Activated T-helper 2 cell treated with anti-CD3 and anti-CD28 coated beads, Interferon-gamma antibody, Interleukin-2, Interleukin-4, amounts not matched to agents 10 μg/mL and 5 μg/mL and 100 μg/mL, durations not matched to agents 14 hours and 24 hours and 36 hours (primary cell): Measurements from ENCODE around the gene POGZ. TPM values are rescaled to one million over a fixed set of nuclear protein-coding genes. Genes with fewer than 3 reads are reported as not detected.

Experiments used
- DNase-seq: peaks from one replicate; pipeline ENCODE4 v3.0.0; 2021; ENCODE audit warnings: low spot score
- H3K27ac Mint-ChIP-seq: one replicate; pipeline ENCODE4 v1.8.0; 2021; ENCODE audit warnings: mixed read lengths
- H3K27me3 Mint-ChIP-seq: one replicate; pipeline ENCODE4 v1.8.0; 2021; ENCODE audit warnings: low read depth, mixed read lengths
- H3K36me3 Mint-ChIP-seq: one replicate; pipeline ENCODE4 v1.8.0; 2021; ENCODE audit warnings: low read depth, mixed read lengths
- H3K4me1 Mint-ChIP-seq: one replicate; pipeline ENCODE4 v1.8.0; 2021; ENCODE audit warnings: low read depth, mixed read lengths
- H3K4me3 Mint-ChIP-seq: one replicate; pipeline ENCODE4 v1.8.0; 2021; ENCODE audit warnings: low read depth, mild to moderate bottlenecking, moderate library complexity, mixed read lengths
- H3K9me3 Mint-ChIP-seq: one replicate; pipeline ENCODE4 v1.8.0; 2021; ENCODE audit warnings: mixed read lengths
- intact Hi-C: fragments of 100-400 bp; cut with micrococcal nuclease; formaldehyde crosslinking; loops from one replicate; pipeline ENCODE4 v1.15.1; 2023
- total RNA-seq: library from RNA; stranded (reverse); gene quantifications from 2 replicates; pipeline ENCODE4 v1.2.3, GENCODE V29; 2022

POGZ gene
- total RNA-seq, 1 donor from 2014 or later, result 89.1 TPM

GRCh38 chr1:151372058-151372934 is 87.0 kb downstream of the POGZ start, which contains the start of gene SELENBP1:
Gene SELENBP1, minus strand, starts transcription at chr1:151372705. Its CDS starts 64 bp downstream, at chr1:151372641.
- intact Hi-C loops, result no loop called here
- H3K27me3 Mint-ChIP-seq, result peaks cover 2% of the 10 kb centered on the region

GRCh38 chr1:151371370-151372057 is 87.8 kb downstream of the POGZ start:
- DNase-seq, result no peak
- H3K27me3 Mint-ChIP-seq, result no peaks in the 10 kb centered on the region
- H3K4me1 Mint-ChIP-seq, result no peaks in the 10 kb centered on the region
- no peak overlapping the region for H3K27ac Mint-ChIP-seq
- intact Hi-C loops, result no loop called here
- H3K36me3 Mint-ChIP-seq, result no peaks in the 10 kb centered on the region
- H3K4me3 Mint-ChIP-seq, result no peak overlapping the region
- H3K9me3 Mint-ChIP-seq, result no peaks in the 10 kb centered on the region

More at GRCh38 chr1:151372058-151372934, 87.0 kb downstream of the POGZ start, which contains the start of gene SELENBP1:
- no peaks in the 10 kb centered on the region for H3K36me3 Mint-ChIP-seq
- H3K9me3 Mint-ChIP-seq, result no peaks in the 10 kb centered on the region
- DNase-seq, result no peak
- H3K27ac Mint-ChIP-seq, result no peak within 1 kb of the TSS
- no peak within 1 kb of the TSS for H3K4me3 Mint-ChIP-seq
- H3K4me1 Mint-ChIP-seq, result no peaks in the 10 kb centered on the region

DNA sequence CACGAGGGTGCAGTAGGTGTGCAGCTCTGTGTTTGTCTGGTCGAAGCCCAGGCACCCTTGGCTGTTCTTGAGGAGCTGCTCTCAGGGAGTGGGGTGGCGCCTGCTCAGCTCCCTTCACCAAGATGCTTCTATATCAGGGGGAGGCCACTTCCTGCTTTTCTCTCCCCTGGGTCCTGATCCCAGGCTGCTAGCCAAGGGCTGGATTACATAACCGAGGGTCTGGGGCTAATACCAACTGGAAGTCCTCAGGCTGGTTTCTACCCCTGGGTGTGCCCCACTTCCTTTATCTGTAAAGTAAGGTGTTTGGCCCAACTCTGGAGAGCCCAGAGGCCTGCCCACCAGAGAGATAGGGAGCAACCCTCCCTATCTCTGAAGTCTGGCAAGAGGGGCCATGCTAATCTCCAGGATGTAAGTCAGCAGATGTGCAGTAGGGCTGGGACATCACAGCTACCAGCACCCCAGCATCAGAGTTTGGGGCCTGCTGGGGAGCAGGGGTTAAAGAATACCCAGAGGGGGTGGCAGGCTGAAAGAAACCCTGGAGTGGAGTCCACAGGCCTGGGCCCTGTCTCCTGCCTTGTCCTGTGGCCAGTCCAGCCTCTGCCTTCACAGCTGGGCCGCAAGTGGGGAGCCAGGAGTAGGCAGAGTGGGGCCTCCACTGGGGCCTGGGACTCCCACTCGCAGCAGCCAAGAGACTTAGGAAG is 88.9 kb downstream of the POGZ start:
- intact Hi-C loops, result no loop called here

GRCh38 chr1:151369621-151370048 is 89.7 kb downstream of the POGZ start:
- Mint-ChIP-seq H3K4me1 (no peaks in the 10 kb centered on the region), H3K9me3 (no peaks in the 10 kb centered on the region), H3K4me3 (no peak overlapping the region), H3K27me3 (no peaks in the 10 kb centered on the region), H3K36me3 (no peaks in the 10 kb centered on the region), H3K27ac (no peak overlapping the region)
- intact Hi-C loops, result no loop called here
- no peak for DNase-seq

More for the DNA sequence above, 88.9 kb downstream of the POGZ start:
- Mint-ChIP-seq H3K27me3 (no peaks in the 10 kb centered on the region), H3K4me1 (no peaks in the 10 kb centered on the region), H3K4me3 (no peak overlapping the region), H3K27ac (no peak overlapping the region), H3K9me3 (no peaks in the 10 kb centered on the region), H3K36me3 (no peaks in the 10 kb centered on the region)
- no peak for DNase-seq

DNA sequence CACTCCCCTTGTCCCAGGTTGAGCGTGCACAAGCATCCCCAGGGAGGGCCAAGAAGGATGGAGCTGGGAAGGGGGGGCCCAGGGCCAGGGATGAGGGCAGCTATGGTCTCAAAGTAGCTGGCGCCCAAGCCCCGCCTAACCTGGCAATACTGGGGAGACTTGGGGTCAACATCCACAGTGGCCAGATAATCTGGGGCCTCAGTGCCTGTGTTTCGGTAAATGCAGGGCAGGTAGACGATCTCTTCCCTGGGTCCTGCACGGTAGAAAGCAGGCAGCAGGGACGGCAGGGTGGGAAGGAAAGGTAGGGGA is 90.0 kb downstream of the POGZ start:
- Mint-ChIP-seq H3K4me1 (no peaks in the 10 kb centered on the region), H3K4me3 (no peak overlapping the region), H3K27ac (no peak overlapping the region), H3K36me3 (no peaks in the 10 kb centered on the region), H3K9me3 (no peaks in the 10 kb centered on the region), H3K27me3 (no peaks in the 10 kb centered on the region)
- DNase-seq, result no peak
- intact Hi-C loops, result no loop called here

GRCh38 chr1:151368393-151369301 is 90.6 kb downstream of the POGZ start:
- DNase-seq, result no peak
- intact Hi-C loops, result no loop called here
- Mint-ChIP-seq H3K4me1 (no peaks in the 10 kb centered on the region), H3K9me3 (no peaks in the 10 kb centered on the region), H3K27me3 (no peaks in the 10 kb centered on the region), H3K27ac (no peak overlapping the region), H3K4me3 (no peak overlapping the region), H3K36me3 (no peaks in the 10 kb centered on the region)

GRCh38 chr1:151367658-151368392 is 91.5 kb downstream of the POGZ start:
- no peak for DNase-seq
- Mint-ChIP-seq H3K27ac (no peak overlapping the region), H3K9me3 (peaks cover 1% of the 10 kb centered on the region), H3K27me3 (no peaks in the 10 kb centered on the region), H3K4me1 (no peaks in the 10 kb centered on the region), H3K36me3 (no peaks in the 10 kb centered on the region), H3K4me3 (no peak overlapping the region)
- intact Hi-C loops, result no loop called here

DNA sequence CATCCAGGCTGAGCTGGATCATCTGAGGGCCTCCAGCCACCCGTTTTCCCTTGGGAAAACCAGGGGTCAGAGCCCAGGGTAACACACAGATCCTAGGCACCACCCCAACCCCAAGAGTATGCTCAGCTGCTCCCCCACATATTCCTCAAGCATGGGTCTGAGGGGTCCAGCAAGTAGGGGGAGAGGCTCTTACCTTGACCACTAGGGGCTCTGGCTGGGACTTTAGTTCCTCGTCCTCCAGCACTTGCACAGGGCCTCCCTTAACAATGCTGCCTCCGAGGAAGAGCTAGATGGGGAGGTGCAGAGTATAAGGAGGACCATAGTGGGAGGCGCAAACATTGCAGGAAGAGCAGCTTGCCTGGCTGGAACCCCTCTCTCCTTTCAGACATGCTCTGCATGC is 94.3 kb downstream of the POGZ start:
- no peak for DNase-seq
- no peaks in the 10 kb centered on the region for H3K4me1 Mint-ChIP-seq
- no peaks in the 10 kb centered on the region for H3K36me3 Mint-ChIP-seq
- no peak overlapping the region for H3K27ac Mint-ChIP-seq
- H3K4me3 Mint-ChIP-seq, result no peak overlapping the region
- intact Hi-C loops, result no loop called here
- H3K27me3 Mint-ChIP-seq, result no peaks in the 10 kb centered on the region
- peaks cover 21% of the 10 kb centered on the region for H3K9me3 Mint-ChIP-seq

DNA sequence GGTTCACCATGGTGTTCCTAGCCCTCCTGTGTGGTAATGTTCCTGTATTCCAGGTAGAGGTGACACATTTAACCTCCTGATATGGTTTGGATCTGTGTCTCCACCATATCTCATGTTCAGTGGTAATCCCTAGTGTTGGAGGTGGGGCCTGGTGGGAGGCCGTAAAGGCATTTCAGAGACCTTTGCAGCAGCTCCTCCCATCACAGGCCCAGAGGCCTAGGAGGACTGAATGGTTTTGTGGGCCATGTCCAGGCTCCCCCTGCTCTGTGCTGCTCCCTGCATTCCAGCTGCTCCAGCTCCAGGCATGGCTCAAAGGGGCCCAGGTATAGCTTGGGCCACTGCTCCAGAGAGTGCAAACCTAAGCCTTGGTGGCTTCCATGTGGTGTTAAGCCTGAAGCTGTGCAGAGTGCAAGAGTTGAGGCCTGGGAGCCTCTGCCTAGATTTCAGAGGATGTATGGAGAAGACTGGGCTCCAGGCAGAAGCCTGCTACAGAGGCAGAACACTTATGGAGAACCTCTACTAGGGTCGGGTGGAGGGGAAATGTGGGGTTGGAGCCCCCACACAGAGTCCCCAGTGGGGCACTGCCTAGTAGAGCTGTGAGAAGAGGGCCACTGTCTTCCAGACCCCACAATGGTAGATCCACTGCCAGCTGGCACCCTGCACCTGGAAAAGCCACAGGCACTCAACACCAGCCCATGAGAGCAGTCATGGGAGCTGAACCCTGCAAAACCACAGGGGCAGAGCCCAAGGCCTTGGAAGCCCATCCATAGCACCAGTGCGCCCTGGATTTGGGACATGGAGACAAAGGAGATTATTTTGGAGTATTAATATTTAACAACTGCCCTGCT is 96.8 kb downstream of the POGZ start:
- intact Hi-C loops, result no loop called here
- H3K27me3 Mint-ChIP-seq, result no peaks in the 10 kb centered on the region

GRCh38 chr1:151361883-151362282 is 97.4 kb downstream of the POGZ start:
- Mint-ChIP-seq H3K9me3 (peaks cover 21% of the 10 kb centered on the region), H3K4me1 (no peaks in the 10 kb centered on the region), H3K4me3 (no peak overlapping the region), H3K36me3 (no peaks in the 10 kb centered on the region), H3K27ac (no peak overlapping the region), H3K27me3 (no peaks in the 10 kb centered on the region)
- no peak for DNase-seq
- intact Hi-C loops, result no loop called here

More for the DNA sequence above, 96.8 kb downstream of the POGZ start:
- H3K27ac Mint-ChIP-seq, result no peak overlapping the region
- no peak for DNase-seq
- H3K4me3 Mint-ChIP-seq, result no peak overlapping the region
- H3K9me3 Mint-ChIP-seq, result peaks cover 21% of the 10 kb centered on the region
- H3K36me3 Mint-ChIP-seq, result no peaks in the 10 kb centered on the region
- H3K4me1 Mint-ChIP-seq, result no peaks in the 10 kb centered on the region

DNA sequence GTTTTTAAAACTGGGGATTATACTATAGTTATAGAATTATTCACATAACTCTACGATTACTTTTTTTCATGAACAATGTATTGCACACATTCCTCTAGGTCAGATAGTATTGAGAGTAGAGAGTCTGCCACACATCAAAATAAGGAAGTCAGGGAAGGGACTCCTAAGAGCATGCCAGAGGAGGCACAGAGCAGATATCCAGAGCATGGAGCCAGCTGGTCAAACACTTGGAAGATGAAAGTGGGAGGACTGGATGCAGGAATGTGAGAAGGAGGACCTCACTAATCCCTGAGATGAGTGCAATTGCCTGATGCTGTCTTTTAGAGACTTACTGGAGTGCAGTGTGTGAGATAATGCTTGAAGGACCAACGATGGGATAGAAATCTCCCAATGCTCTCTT is 102.6 kb downstream of the POGZ start:
- H3K4me3 Mint-ChIP-seq, result no peak overlapping the region
- H3K4me1 Mint-ChIP-seq, result no peaks in the 10 kb centered on the region
- H3K27me3 Mint-ChIP-seq, result peaks cover 6% of the 10 kb centered on the region
- DNase-seq, result no peak
- peaks cover 8% of the 10 kb centered on the region for H3K36me3 Mint-ChIP-seq
- no peak overlapping the region for H3K27ac Mint-ChIP-seq
- peaks cover 16% of the 10 kb centered on the region for H3K9me3 Mint-ChIP-seq
- intact Hi-C loops, result no loop called here
